ENCODE measurements around the gene RDH14. TPM values are rescaled to one million over a fixed set of nuclear protein-coding genes. Genes with fewer than 3 reads are reported as not detected.

The RDH14 gene, protein sequence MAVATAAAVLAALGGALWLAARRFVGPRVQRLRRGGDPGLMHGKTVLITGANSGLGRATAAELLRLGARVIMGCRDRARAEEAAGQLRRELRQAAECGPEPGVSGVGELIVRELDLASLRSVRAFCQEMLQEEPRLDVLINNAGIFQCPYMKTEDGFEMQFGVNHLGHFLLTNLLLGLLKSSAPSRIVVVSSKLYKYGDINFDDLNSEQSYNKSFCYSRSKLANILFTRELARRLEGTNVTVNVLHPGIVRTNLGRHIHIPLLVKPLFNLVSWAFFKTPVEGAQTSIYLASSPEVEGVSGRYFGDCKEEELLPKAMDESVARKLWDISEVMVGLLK
- 18.7 and 19.6 TPM in 2 replicates for total RNA-seq (2014; rRNA removed; shearing (Covaris generic))

GRCh38 chr2:18560031-18560796 is at the start of gene RDH14:
RDH14 (minus strand) TSS chr2:18560653; CDS start chr2:18560572, 81 bp downstream.
- peak; percentile 85 for DNase-seq (ENCODE audit: low spot score)

- no peak for DNase-seq (ENCODE audit: low spot score)
Measured at GRCh38 chr2:18610090-18610489, 49.6 kb upstream of the RDH14 start.

DNA sequence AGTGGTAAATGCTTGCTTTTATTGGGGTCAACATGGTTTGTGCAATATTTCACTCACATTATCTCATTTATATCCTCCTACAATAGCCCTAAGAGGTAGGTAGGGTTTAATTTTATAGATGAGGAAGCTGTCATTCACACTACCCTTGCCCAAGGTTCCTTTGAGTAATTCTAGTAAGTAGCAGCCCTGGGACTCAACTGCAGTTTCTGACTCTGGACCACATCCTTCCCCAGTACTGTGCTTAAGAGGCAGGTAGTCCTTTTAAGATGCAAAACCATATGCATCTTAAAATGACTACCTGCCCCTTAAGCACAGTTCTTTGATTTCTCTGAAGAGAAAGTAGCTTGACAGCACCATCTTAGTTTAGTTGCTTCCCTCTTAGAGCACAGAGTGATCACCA is 44.7 kb upstream of the RDH14 start:
- DNase-seq (ENCODE audit: low spot score) = no peak

GRCh38 chr2:18604531-18604885 is 44.1 kb upstream of the RDH14 start:
- DNase-seq (ENCODE audit: low spot score) = no peak

GRCh38 chr2:18603854-18604530 is 43.5 kb upstream of the RDH14 start:
- no peak for DNase-seq (ENCODE audit: low spot score)

GRCh38 chr2:18602298-18602697 is 41.8 kb upstream of the RDH14 start:
- no peak for DNase-seq (ENCODE audit: low spot score)

- DNase-seq (ENCODE audit: low spot score) = no peak
Measured at GRCh38 chr2:18600255-18600613, 39.8 kb upstream of the RDH14 start.

- DNase-seq (ENCODE audit: low spot score) = no peak
Measured at GRCh38 chr2:18599509-18600254, 39.2 kb upstream of the RDH14 start.

GRCh38 chr2:18598848-18599484 is 38.5 kb upstream of the RDH14 start:
- no peak for DNase-seq (ENCODE audit: low spot score)

DNA sequence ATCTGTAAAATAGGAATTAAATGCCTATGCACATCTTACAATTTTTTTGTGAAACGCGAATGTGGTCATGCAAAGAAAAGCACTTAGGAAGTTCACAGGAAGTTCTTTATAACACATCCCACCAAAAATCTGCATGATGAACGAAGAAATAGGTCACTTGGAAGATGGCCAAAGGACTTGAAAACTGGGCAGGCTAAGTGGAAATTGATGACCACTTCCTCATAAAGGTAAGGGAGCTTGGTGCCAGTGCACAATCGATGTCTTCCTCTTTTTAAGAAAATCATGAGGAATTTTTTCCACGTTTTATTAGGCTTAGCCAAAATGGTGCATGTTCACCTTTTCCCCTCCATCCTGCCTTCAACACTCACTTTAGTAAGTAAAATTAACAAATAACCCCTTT is 37.2 kb upstream of the RDH14 start:
- no peak for DNase-seq (ENCODE audit: low spot score)

- DNase-seq (ENCODE audit: low spot score) = no peak
Measured at GRCh38 chr2:18596993-18597392, 36.5 kb upstream of the RDH14 start.

DNA sequence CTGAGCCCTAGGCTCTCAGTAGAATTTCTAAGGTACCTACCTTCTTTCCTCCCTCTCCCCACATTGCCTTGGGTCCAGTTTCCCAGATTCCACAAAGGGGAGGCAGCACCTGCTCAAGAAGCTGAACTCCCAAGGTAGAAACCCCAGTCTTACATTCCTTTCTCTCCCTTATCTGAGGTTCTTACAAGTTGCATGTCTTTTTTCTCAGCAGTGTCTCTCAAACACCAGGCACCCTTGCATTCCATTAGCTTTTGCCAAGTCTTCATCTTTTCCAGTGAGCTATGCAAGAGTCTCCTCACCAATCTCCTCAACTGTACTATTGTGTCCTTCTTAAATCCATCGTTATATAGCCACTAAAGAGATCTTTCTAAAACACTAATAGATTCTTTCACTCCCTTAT is 33.0 kb upstream of the RDH14 start:
- no peak for DNase-seq (ENCODE audit: low spot score)

- no peak for DNase-seq (ENCODE audit: low spot score)
Measured at GRCh38 chr2:18592372-18592771, 31.9 kb upstream of the RDH14 start.

- no peak for DNase-seq (ENCODE audit: low spot score)
Measured at GRCh38 chr2:18589354-18589753, 28.9 kb upstream of the RDH14 start, which contains the start of gene NT5C1B. NT5C1B (minus strand) TSS chr2:18589569; CDS start chr2:18589468, 101 bp downstream.

- no peak for DNase-seq (ENCODE audit: low spot score)
Measured at GRCh38 chr2:18588802-18589201, 28.3 kb upstream of the RDH14 start.

- DNase-seq (ENCODE audit: low spot score) = no peak
Measured at GRCh38 chr2:18588049-18588448, 27.6 kb upstream of the RDH14 start.

- no peak for DNase-seq (ENCODE audit: low spot score)
Measured at GRCh38 chr2:18585526-18585925, 25.1 kb upstream of the RDH14 start.

GRCh38 chr2:18584608-18584954 is 24.1 kb upstream of the RDH14 start:
- no peak for DNase-seq (ENCODE audit: low spot score)

- DNase-seq (ENCODE audit: low spot score) = no peak
Measured at GRCh38 chr2:18583905-18584607, 23.6 kb upstream of the RDH14 start.

- no peak for DNase-seq (ENCODE audit: low spot score)
Measured at GRCh38 chr2:18580606-18581005, 20.2 kb upstream of the RDH14 start.

DNA sequence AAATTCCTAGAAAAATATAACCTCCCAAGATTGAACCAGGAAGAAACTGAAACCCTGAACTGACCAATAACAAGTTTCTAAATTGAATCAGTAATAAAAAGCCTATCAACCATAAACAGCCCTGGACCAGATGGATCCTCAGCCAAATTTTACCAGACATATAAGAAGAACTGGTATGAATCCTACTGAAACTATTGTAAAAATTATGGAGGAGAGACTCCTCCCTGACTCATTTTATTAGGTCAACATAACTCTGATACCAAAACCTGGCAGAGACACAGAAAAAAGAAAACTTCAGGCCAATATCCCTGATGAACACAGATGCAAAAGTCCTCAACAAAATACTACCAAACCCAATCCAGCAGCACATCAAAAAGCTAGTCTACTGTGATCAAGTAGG is 17.6 kb upstream of the RDH14 start:
- DNase-seq (ENCODE audit: low spot score) = no peak
